HepG2 (cell line): ENCODE measurements around the gene SOX9. TPM values are rescaled to one million over a fixed set of nuclear protein-coding genes. Genes with fewer than 3 reads are reported as not detected.

Experiments used
- CEBPB ChIP-seq: IDR thresholded peaks from 2 replicates; pipeline ENCODE4 v1.6.1; 2011; ENCODE audit warnings: low read depth, low read length, improper control_type of control experiment, borderline replicate concordance
- CSRNP1 ChIP-seq: sonication (generic); formaldehyde crosslinking; IDR thresholded peaks from 2 replicates; pipeline ENCODE4 v1.8.1; 2023; ENCODE audit warnings: mild to moderate bottlenecking, missing genetic modification reagents
- ELF3 ChIP-seq: IDR thresholded peaks from 2 replicates; pipeline ENCODE4 v1.6.1; 2016; ENCODE audit warnings: missing genetic modification reagents, missing compliant biosample characterization
- IKZF1 ChIP-seq: fragments of 450-650 bp; IDR thresholded peaks from 2 replicates; pipeline ENCODE4 v1.7.1; 2016
- JUN ChIP-seq: sonication (generic); formaldehyde crosslinking; IDR thresholded peaks from 2 replicates; pipeline ENCODE4 v1.4.0; 2020; ENCODE audit warnings: mild to moderate bottlenecking, missing genetic modification reagents
- MATR3 ChIP-seq: sonication (generic); formaldehyde crosslinking; IDR thresholded peaks from 2 replicates; pipeline ENCODE4 v1.4.0; 2020; ENCODE audit warnings: missing genetic modification reagents
- MXI1 ChIP-seq: IDR thresholded peaks from 3 replicates; pipeline ENCODE4 v1.6.1; 2012; ENCODE audit warnings: low read depth, low read length, inconsistent platforms, borderline replicate concordance
- NFKB2 ChIP-seq: sonication (generic); formaldehyde crosslinking; IDR thresholded peaks from 2 replicates; pipeline ENCODE4 v1.4.0; 2020; ENCODE audit warnings: missing genetic modification reagents, borderline replicate concordance
- NR2F1 ChIP-seq, 2 experiments: fragments of 450-650 bp in 1 of 2; formaldehyde crosslinking in 1 of 2; IDR thresholded peaks; 2 replicates each; pipeline versions ENCODE4 v1.5.0 to v1.6.1; 2016 to 2020; ENCODE audit warnings: mild to moderate bottlenecking in 1 of 2, missing compliant biosample characterization in 1 of 2, missing genetic modification reagents in 1 of 2, moderate library complexity in 1 of 2
- RBFOX2 ChIP-seq: fragments of 200-400 bp; formaldehyde crosslinking; IDR thresholded peaks from 2 replicates; pipeline ENCODE4 v1.6.1; 2017; ENCODE audit warnings: low read depth, mild to moderate bottlenecking, low read length
- RORA ChIP-seq: sonication (generic); formaldehyde crosslinking; IDR thresholded peaks from 2 replicates; pipeline ENCODE4 v1.5.0; 2020; ENCODE audit warnings: mild to moderate bottlenecking, missing genetic modification reagents, moderate library complexity
- RXRA ChIP-seq: sonication (generic); formaldehyde crosslinking; IDR thresholded peaks from 2 replicates; pipeline ENCODE4 v1.5.1; 2020; ENCODE audit warnings: missing genetic modification reagents
- SALL2 ChIP-seq: sonication (generic); formaldehyde crosslinking; IDR thresholded peaks from 2 replicates; pipeline ENCODE4 v1.8.1; 2023; ENCODE audit warnings: mild to moderate bottlenecking, missing genetic modification reagents, inconsistent platforms
- TBL1XR1 ChIP-seq: fragments of 150-350 bp; IDR thresholded peaks from 2 replicates; pipeline ENCODE4 v1.6.1; 2014; ENCODE audit warnings: borderline replicate concordance, low read length; ENCODE audit not compliant: partially characterized antibody
- ZEB1 ChIP-seq: IDR thresholded peaks from 2 replicates; pipeline ENCODE4 v1.6.1; 2012; ENCODE audit warnings: mild to moderate bottlenecking, low read depth, inconsistent platforms; ENCODE audit not compliant: insufficient replicate concordance
- ZFYVE20 ChIP-seq: sonication (generic); formaldehyde crosslinking; IDR thresholded peaks from 2 replicates; pipeline ENCODE4 v1.8.0; 2023; ENCODE audit warnings: low read depth, mild to moderate bottlenecking, moderate library complexity, missing genetic modification reagents, borderline replicate concordance
- ZNF24 ChIP-seq: fragments of 450-650 bp; IDR thresholded peaks from 2 replicates; pipeline ENCODE4 v1.6.1; 2017; ENCODE audit warnings: antibody characterized with exemption, mild to moderate bottlenecking
- ZNF263 ChIP-seq: sonication (generic); formaldehyde crosslinking; IDR thresholded peaks from 2 replicates; pipeline ENCODE4 v1.4.0; 2020; ENCODE audit warnings: missing genetic modification reagents
- ZNF598 ChIP-seq: sonication (generic); formaldehyde crosslinking; IDR thresholded peaks from 2 replicates; pipeline ENCODE4 v1.5.1; 2020; ENCODE audit warnings: mild to moderate bottlenecking, missing genetic modification reagents, borderline replicate concordance
- ZNF740 ChIP-seq: sonication (generic); formaldehyde crosslinking; IDR thresholded peaks from 2 replicates; pipeline ENCODE4 v1.4.0; 2020; ENCODE audit warnings: missing genetic modification reagents
- ZNF746 ChIP-seq: sonication (generic); formaldehyde crosslinking; IDR thresholded peaks from 2 replicates; pipeline ENCODE4 v1.8.0; 2022; ENCODE audit warnings: mild to moderate bottlenecking, missing genetic modification reagents
- ZNF839 ChIP-seq: sonication (generic); formaldehyde crosslinking; IDR thresholded peaks from 2 replicates; pipeline ENCODE4 v1.4.0; 2020; ENCODE audit warnings: missing genetic modification reagents, mild to moderate bottlenecking, borderline replicate concordance
- ZXDC ChIP-seq: sonication (generic); formaldehyde crosslinking; IDR thresholded peaks from 2 replicates; pipeline ENCODE4 v1.5.0; 2020; ENCODE audit warnings: mild to moderate bottlenecking, missing genetic modification reagents
- polyA plus RNA-seq, 8 experiments: library from polyadenylated mRNA; depleted of rRNA in 3 of 8; stranded (reverse) in 7 of 8; unstranded in 1 of 8; fragments of >200 nt; fragmentation: Illumina TruSeq in 4 of 8; extraction: Trizol in 4 of 8; gene quantifications; 2 replicates each; pipeline versions ENCODE4 v1.2.1 to v1.2.3, GENCODE V29; 2011 to 2016; ENCODE audit warnings: low read depth in 4 of 8, missing spikeins in 1 of 8, mixed read lengths in 1 of 8; ENCODE audit not compliant: insufficient read depth in 1 of 8
- total RNA-seq, 5 experiments: library from RNA; depleted of rRNA; stranded (reverse); fragments of >200 nt; fragmentation: Illumina TruSeq; extraction: Trizol; gene quantifications; 2 replicates each; pipeline ENCODE4 v1.2.3, GENCODE V29; 2016; ENCODE audit warnings: low read depth in 1 of 5
- TF ChIP-seq, protein P1 (sequence below): sonication (generic); formaldehyde crosslinking; IDR thresholded peaks from 2 replicates; pipeline ENCODE4 v1.4.0; 2020; ENCODE audit warnings: missing genetic modification reagents

Gene SOX9
- total and polyA plus RNA-seq, 2 of the 13 experiments (the other 11 are each of a cell fraction or from before 2014, with no cell fraction given) = 16.1 to 27.6 TPM

- TF ChIP-seq CSRNP1 (CRISPR knock-in tag) (no peak; the same call in 1 of the 2 replicates), ZNF598 (CRISPR knock-in tag) (no peak), IKZF1 (no peak), NFKB2 (CRISPR knock-in tag) (no peak), ZNF740 (CRISPR knock-in tag) (no peak), RXRA (CRISPR knock-in tag) (peak; percentile 79; the same call in 1 of the 2 replicates), RBFOX2 (peak; percentile 94), SALL2 (CRISPR knock-in tag) (peak; percentile 44; the same call in 1 of the 2 replicates), CEBPB (no peak), TBL1XR1 (peak; percentile 71), ZNF24 (no peak), ZEB1 (no peak), ZNF263 (CRISPR knock-in tag) (no peak; the same call in 1 of the 2 replicates), RORA (CRISPR knock-in tag) (no peak), MXI1 (peak; percentile 25; the same call in 1 of the 3 replicates), ZNF746 (CRISPR knock-in tag) (peak; percentile 41; the same call in 1 of the 2 replicates), ZNF839 (CRISPR knock-in tag) (no peak), JUN (CRISPR knock-in tag) (peak; percentile 59; the same call in 1 of the 2 replicates), ZFYVE20 (CRISPR knock-in tag) (no peak), MATR3 (CRISPR knock-in tag) (no peak), NR2F1 (CRISPR knock-in tag; IDR thresholded peaks at IDR 0.05) (peak; percentile 42 to 46; a peak in 2 of 4 replicates), ZXDC (no peak), ELF3 (CRISPR knock-in tag) (peak; percentile 55; the same call in 1 of the 2 replicates)
- TF ChIP-seq, protein P1, sequence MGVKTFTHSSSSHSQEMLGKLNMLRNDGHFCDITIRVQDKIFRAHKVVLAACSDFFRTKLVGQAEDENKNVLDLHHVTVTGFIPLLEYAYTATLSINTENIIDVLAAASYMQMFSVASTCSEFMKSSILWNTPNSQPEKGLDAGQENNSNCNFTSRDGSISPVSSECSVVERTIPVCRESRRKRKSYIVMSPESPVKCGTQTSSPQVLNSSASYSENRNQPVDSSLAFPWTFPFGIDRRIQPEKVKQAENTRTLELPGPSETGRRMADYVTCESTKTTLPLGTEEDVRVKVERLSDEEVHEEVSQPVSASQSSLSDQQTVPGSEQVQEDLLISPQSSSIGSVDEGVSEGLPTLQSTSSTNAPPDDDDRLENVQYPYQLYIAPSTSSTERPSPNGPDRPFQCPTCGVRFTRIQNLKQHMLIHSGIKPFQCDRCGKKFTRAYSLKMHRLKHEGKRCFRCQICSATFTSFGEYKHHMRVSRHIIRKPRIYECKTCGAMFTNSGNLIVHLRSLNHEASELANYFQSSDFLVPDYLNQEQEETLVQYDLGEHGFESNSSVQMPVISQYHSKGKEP (CRISPR knock-in tag) = 0 out of 2 replicates have a peak, but pooled peaks have one; percentile 49
Observed at GRCh38 chr17:72126575-72127486, 6.0 kb downstream of the SOX9 start (continued).
